NCI-H748 treated with DMSO at 0.1 percent for 48 hours (cell line): ENCODE data around the gene C1orf174.

Experiments
- DNase-seq: peaks from one replicate; lab custom pipeline; 2025; lab: John Stamatoyannopoulos, UW

C1orf174 gene

DNA sequence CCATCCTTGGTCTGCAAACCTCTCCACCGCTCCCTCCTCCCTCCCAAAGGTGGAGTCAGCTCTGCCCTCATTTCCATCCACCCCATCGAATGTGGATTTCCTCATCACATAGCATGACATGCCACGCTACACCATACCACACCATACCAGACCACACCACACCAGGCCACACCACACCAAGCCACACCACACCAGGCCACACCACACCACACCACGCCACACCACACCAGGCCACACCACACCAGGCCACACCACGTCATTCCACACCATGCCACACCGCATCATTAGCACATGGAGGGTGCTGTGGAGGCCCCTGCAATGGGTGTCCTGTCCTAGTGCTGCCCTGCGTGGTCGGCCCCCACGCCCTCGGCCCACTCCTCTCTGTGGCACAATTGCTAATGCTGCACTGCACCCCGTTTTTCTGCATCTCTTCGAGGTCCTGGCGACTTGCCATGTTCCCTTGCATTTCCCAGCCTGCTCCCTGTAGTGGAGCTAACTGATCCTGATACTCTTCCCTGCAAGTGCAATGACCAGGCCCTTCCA, 31.5 kb downstream of the C1orf174 start:
- no peak for DNase-seq

DNA sequence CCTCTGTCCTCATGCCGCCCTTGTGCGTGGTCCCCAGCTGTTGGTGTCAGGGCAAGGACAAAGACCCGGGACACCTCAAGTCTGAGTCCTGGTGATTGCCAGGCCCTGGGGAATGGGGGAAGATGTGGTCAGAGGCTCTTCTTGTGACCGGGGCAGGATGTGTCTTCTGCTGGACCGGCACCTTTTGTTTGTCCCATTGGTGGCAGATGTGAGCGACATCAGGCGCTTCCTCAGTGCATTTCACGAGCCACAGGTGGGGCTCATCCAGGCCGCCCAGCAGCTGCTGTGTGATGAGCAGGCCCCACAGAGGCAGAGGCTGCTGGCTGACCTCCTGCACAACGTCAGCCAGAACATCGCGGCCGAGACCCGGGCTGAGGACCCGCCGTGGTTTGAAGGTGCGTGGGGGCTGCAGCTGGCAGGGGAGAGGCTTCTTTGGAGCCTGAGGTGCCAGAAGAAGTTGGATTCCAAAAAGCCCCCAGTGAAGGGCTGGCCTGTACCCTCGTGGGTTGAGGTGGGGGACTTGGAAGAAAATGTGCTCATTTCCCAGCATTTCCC, 34.4 kb downstream of the C1orf174 start:
- DNase-seq: no peak

DNA sequence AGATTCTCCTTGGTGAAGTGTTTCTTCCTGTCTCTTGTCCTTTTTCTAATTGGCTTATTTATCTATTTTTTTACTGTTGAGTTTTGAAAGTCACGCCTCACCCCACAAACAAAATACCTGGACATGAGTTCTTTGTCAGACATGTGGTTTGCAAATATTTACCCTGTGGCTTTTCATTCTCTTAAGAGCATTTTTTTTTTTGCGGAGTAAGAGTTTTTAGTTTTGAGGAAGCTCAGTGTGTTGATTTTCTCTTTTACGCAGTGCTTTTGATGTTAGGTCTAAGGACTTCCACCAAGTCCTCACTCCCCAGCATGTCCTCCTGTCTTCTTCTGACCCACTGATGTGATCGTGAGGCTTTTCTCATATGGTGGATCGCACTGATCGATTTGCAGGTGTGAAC, 35.2 kb downstream of the C1orf174 start:
- no peak for DNase-seq

GRCh38 chr1:3863231-3863935, 36.7 kb downstream of the C1orf174 start:
- no peak for DNase-seq

- no peak for DNase-seq
Observed at GRCh38 chr1:3858231-3858981, 41.7 kb downstream of the C1orf174 start.

- DNase-seq: no peak
Observed at GRCh38 chr1:3857791-3858129, 42.3 kb downstream of the C1orf174 start.

- DNase-seq: peak; percentile 84
Observed at GRCh38 chr1:3856923-3857790, 42.9 kb downstream of the C1orf174 start, which contains the start of the genes CEP104 and DFFB. CEP104 (minus strand) TSS chr1:3857211; CDS start chr1:3852407, 4,804 bp downstream. DFFB (plus strand) TSS chr1:3857476; CDS start chr1:3857604, 128 bp downstream.

DNA sequence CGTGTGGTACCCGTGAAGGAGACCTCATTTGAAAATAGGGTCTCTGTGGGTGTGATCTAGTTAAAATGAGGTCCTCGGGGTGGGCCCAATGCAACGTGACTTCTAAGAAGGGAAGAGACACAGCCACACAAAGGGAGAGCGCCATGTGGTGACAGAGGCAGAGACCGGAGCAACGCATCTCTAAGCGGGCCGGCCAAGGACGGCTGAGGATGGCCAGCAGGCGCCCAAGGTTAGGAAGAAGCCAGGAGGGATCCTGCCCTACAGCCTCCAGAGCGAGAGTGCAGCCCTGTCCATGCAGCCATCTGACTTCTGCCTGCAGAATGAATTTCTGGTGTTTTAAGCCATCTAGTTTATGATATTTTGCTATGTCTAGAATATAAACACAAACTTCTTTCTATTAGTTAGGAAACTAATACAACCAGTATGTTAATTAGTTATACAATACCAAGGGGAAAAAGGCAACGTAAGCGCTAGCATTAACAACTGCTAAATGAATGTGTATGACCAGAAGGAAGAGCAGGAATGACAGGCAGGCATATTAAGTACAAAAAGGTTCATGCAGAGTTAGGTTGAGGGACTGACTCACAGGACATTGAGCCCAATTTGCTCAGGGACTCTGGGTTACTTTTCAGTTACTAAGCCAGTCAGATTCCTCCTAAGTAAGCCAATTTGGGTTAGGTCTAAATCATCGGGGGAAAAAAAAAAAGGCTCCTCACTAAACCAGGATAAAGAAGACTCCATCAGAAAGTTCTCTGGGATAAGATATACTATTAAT, 47.2 kb downstream of the C1orf174 start:
- no peak for DNase-seq

- no peak for DNase-seq
Observed at GRCh38 chr1:3852091-3852490, 48.0 kb downstream of the C1orf174 start.

DNA sequence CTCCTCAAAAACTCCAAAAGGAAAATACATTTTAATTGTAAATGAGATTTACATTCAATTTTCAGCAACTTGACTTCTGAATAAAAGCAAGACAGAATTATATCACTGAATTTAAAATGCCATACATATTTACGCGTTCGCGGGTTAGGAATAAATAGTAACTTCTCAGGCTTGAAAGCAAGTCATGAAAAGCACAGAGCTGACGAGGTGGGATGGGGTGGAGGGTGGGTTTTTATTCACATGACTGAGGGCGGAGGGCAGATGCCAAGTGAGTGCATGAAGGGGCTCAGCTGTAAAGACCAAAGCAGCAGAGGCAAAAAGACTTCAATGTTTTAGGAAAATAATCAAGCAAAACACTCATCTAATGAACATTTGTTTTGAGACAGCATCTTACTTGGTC, 48.8 kb downstream of the C1orf174 start:
- DNase-seq: no peak

DNA sequence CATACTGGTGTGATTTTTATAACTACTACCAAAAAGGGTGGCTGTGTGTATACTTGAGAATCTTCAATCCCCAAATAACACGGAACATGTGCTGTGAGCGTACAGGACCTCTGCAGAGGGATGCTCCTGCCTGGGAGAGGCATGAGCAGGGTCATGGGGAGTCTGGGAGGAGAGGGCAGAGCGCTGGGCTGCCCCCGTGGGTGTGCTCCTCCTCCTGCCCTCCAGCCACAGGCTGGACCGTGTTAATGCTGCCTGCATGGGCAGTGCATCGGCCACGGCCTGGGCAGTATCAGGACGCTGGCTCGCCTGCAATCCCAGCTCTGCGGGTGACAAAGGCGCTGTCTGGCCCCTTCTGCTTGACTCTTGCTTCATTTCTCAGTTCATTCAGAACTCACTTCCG, 49.2 kb downstream of the C1orf174 start:
- DNase-seq: no peak

GRCh38 chr1:3847081-3847480, 53.0 kb downstream of the C1orf174 start:
- DNase-seq: no peak

DNA sequence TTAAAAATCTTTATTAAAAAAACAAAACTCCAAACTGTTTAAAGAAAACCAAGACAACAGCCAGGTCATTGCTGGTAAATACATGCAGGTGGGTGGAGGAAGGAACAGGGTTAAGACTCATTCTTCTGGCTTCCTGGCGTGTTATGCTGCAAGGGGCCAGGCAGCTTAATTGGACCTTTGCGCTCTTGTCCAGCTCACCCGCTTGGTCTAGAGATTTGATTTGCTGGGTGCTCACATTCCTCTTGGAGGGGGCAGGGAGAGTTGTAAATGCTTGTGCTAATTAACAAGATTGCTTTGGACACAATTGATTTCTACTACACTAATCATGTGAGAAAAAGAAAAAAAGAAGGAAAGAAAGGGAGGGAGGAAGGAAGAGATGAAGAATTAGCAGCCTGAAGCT, 53.5 kb downstream of the C1orf174 start:
- DNase-seq: no peak

GRCh38 chr1:3842912-3843311, 57.2 kb downstream of the C1orf174 start:
- no peak for DNase-seq

DNA sequence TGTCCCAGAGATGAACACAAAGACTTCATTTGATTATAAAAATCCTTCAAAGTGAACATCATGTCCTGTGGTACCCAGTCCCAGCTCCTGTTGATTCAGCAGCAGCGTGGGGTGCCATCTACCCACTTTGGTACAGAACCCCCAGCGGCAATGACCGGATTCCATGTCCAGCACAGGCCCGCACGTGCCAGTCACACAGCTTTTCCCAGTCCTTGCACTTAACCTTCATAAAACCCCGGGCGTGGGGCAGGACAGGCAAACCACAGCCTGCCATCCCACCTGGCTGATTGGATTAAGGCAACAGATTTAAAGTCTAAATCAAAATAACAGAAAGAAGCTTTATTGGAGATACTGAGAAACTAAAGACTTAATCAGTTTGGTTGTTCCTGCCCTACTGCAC, 58.6 kb downstream of the C1orf174 start:
- no peak for DNase-seq
